Trophoblast cell (in vitro differentiated cells and primary cell): ENCODE data around the gene TENM3.

ENCODE experiments used
- DNase-seq, 2 donors: peaks; one replicate each; pipeline ENCODE4 v3.0.0-alpha.2; 2016
- H2AFZ ChIP-seq: 2 replicates; pipeline ENCODE4 v1.6.1; 2013; ENCODE audit warnings: low read length, moderate library complexity, mild to moderate bottlenecking; ENCODE audit not compliant: insufficient read depth, poor library complexity
- H2AK5ac ChIP-seq: 2 replicates; pipeline ENCODE4 v1.6.1; 2013; ENCODE audit warnings: mild to moderate bottlenecking, low read length
- H2BK120ac ChIP-seq: 2 replicates; pipeline ENCODE4 v1.6.1; 2013; ENCODE audit warnings: low read length, mild to moderate bottlenecking, moderate library complexity; ENCODE audit not compliant: insufficient read depth, poor library complexity
- H2BK12ac ChIP-seq: 2 replicates; pipeline ENCODE4 v1.6.1; 2013; ENCODE audit warnings: mild to moderate bottlenecking, low read length, moderate library complexity
- H2BK5ac ChIP-seq: 2 replicates; pipeline ENCODE4 v1.6.1; 2013; ENCODE audit warnings: low read length, low read depth, moderate library complexity, mild to moderate bottlenecking; ENCODE audit not compliant: poor library complexity
- H3K14ac ChIP-seq: 2 replicates; pipeline ENCODE4 v1.6.1; 2013; ENCODE audit warnings: mild to moderate bottlenecking, low read length
- H3K18ac ChIP-seq: 2 replicates; pipeline ENCODE4 v1.6.1; 2013; ENCODE audit warnings: mild to moderate bottlenecking, low read length
- H3K23ac ChIP-seq: 2 replicates; pipeline ENCODE4 v1.6.1; 2013; ENCODE audit warnings: low read length
- H3K27ac ChIP-seq: 2 replicates; pipeline ENCODE4 v1.5.1; 2013; ENCODE audit warnings: low read depth, mild to moderate bottlenecking, inconsistent platforms, low read length, moderate library complexity
- H3K27me3 ChIP-seq: 2 replicates; pipeline ENCODE4 v1.6.1; 2013; ENCODE audit warnings: inconsistent platforms, mild to moderate bottlenecking, low read length, moderate library complexity; ENCODE audit not compliant: insufficient read depth
- H3K36me3 ChIP-seq, 2 experiments: 1 replicate in 1 of 2; 2 replicates in 1 of 2; pipeline ENCODE4 v1.6.1; 2013; ENCODE audit warnings: low read length in 2 of 2, mild to moderate bottlenecking in 2 of 2, moderate library complexity in 1 of 2; ENCODE audit not compliant: insufficient read depth in 2 of 2, control insufficient read depth in 1 of 2
- H3K4ac ChIP-seq: 2 replicates; pipeline ENCODE4 v1.6.1; 2013; ENCODE audit warnings: low read depth, mild to moderate bottlenecking, low read length, moderate library complexity
- H3K4me1 ChIP-seq, 2 experiments: 1 replicate in 1 of 2; 2 replicates in 1 of 2; pipeline ENCODE4 v1.6.1; 2013; ENCODE audit warnings: low read length in 2 of 2, mild to moderate bottlenecking in 2 of 2, moderate library complexity in 1 of 2; ENCODE audit not compliant: insufficient read depth in 2 of 2, control insufficient read depth in 1 of 2
- H3K4me2 ChIP-seq: 2 replicates; pipeline ENCODE4 v1.6.1; 2013; ENCODE audit warnings: inconsistent platforms, mild to moderate bottlenecking, low read length, moderate library complexity
- H3K4me3 ChIP-seq: 2 replicates; pipeline ENCODE4 v1.5.1; 2013; ENCODE audit warnings: mild to moderate bottlenecking, low read depth, low read length, inconsistent platforms
- H3K79me1 ChIP-seq: one replicate; pipeline ENCODE4 v1.6.1; 2013; ENCODE audit warnings: low read length
- H3K79me2 ChIP-seq: 2 replicates; pipeline ENCODE4 v1.6.1; 2013; ENCODE audit warnings: low read length, mild to moderate bottlenecking; ENCODE audit not compliant: control insufficient read depth, insufficient read depth, poor library complexity
- H3K9ac ChIP-seq: 2 replicates; pipeline ENCODE4 v1.6.1; 2013; ENCODE audit warnings: mild to moderate bottlenecking, low read length
- H3K9me3 ChIP-seq: 2 replicates; pipeline ENCODE4 v1.6.1; 2013; ENCODE audit warnings: low read depth, mild to moderate bottlenecking, control low read depth, inconsistent platforms, low read length; ENCODE audit not compliant: insufficient read depth
- H4K12ac ChIP-seq: 2 replicates; pipeline ENCODE4 v1.6.1; 2013; ENCODE audit warnings: low read depth, mild to moderate bottlenecking, low read length, moderate library complexity
- H4K8ac ChIP-seq: 2 replicates; pipeline ENCODE4 v1.6.1; 2013; ENCODE audit warnings: low read depth, mild to moderate bottlenecking, low read length, moderate library complexity
- H4K91ac ChIP-seq: one replicate; pipeline ENCODE4 v1.6.1; 2013; ENCODE audit warnings: low read depth, mild to moderate bottlenecking, low read length, moderate library complexity
- WGBS: extraction: QIAGEN DNeasy Blood & Tissue Kit; methylation state at CpG from one replicate; pipeline ENCODE4 v1.1.7; 2013; ENCODE audit warnings: missing lambda C conversion rate; ENCODE audit not compliant: insufficient read length, insufficient coverage; ENCODE audit errors: extremely low coverage; 5-methylcytosine and 5-hydroxymethylcytosine counted together

Gene TENM3

GRCh38 chr4:182843808-182844325, 600.7 kb downstream of the TENM3 start:
- no peak overlapping the region for H2BK12ac ChIP-seq
- no peak overlapping the region for H3K4me2 ChIP-seq
- H2BK120ac ChIP-seq, result no peak overlapping the region
- no peak overlapping the region for H3K23ac ChIP-seq
- no peak overlapping the region for H3K4ac ChIP-seq
- H3K14ac ChIP-seq, result no peak overlapping the region
- no peak overlapping the region for H4K8ac ChIP-seq
- no peaks in the 10 kb centered on the region for H3K27me3 ChIP-seq
- H2BK5ac ChIP-seq, result no peak overlapping the region
- H3K9ac ChIP-seq, result no peak overlapping the region
- H3K4me3 ChIP-seq, result no peak overlapping the region
- peaks cover 0 to 2% of the 10 kb centered on the region in 2 experiments for H3K36me3 ChIP-seq
- peaks cover 2 to 4% of the 10 kb centered on the region in 2 experiments for H3K4me1 ChIP-seq
- no peak overlapping the region for H2AK5ac ChIP-seq
- H3K9me3 ChIP-seq, result no peaks in the 10 kb centered on the region
- no peaks in the 10 kb centered on the region for H3K79me2 ChIP-seq
- DNase-seq, result no peak
- no peak overlapping the region for H4K12ac ChIP-seq
- no peak overlapping the region for H4K91ac ChIP-seq
- no peak overlapping the region for H3K18ac ChIP-seq
- no peak overlapping the region for H2AFZ ChIP-seq
- no peaks in the 10 kb centered on the region for H3K79me1 ChIP-seq
- no peak overlapping the region for H3K27ac ChIP-seq
- no CpG with 5 or more reads among the region's 9 CpGs for WGBS

- no CpG with 5 or more reads among the region's 6 CpGs for WGBS
- Histone ChIP-seq H3K14ac (no peak overlapping the region), H2BK12ac (no peak overlapping the region), H3K79me1 (no peaks in the 10 kb centered on the region), H3K9me3 (no peaks in the 10 kb centered on the region), H3K36me3 (peaks cover 0 to 2% of the 10 kb centered on the region in 2 experiments), H3K9ac (no peak overlapping the region), H4K8ac (no peak overlapping the region), H2AK5ac (no peak overlapping the region), H3K18ac (no peak overlapping the region), H3K23ac (no peak overlapping the region), H3K4me3 (no peak overlapping the region), H2BK5ac (no peak overlapping the region), H3K27ac (no peak overlapping the region), H4K12ac (no peak overlapping the region), H3K27me3 (no peaks in the 10 kb centered on the region), H4K91ac (no peak overlapping the region), H2AFZ (no peak overlapping the region), H3K79me2 (no peaks in the 10 kb centered on the region), H3K4ac (no peak overlapping the region), H3K4me2 (no peak overlapping the region), H2BK120ac (no peak overlapping the region), H3K4me1 (peaks cover 2 to 4% of the 10 kb centered on the region in 2 experiments)
- no peak for DNase-seq
Observed at GRCh38 chr4:182845618-182846017, 602.4 kb downstream of the TENM3 start.

GRCh38 chr4:182846036-182846435, 602.8 kb downstream of the TENM3 start:
- Histone ChIP-seq H4K8ac (no peak overlapping the region), H2AFZ (no peak overlapping the region), H2BK12ac (no peak overlapping the region), H2BK5ac (no peak overlapping the region), H3K27ac (no peak overlapping the region), H3K4me3 (no peak overlapping the region), H3K4me2 (no peak overlapping the region), H3K9ac (no peak overlapping the region), H4K91ac (no peak overlapping the region), H3K14ac (no peak overlapping the region), H3K9me3 (no peaks in the 10 kb centered on the region), H3K18ac (no peak overlapping the region), H3K4me1 (peaks cover 2 to 4% of the 10 kb centered on the region in 2 experiments), H2AK5ac (no peak overlapping the region), H3K23ac (no peak overlapping the region), H3K4ac (no peak overlapping the region), H3K79me2 (no peaks in the 10 kb centered on the region), H4K12ac (no peak overlapping the region), H3K79me1 (no peaks in the 10 kb centered on the region), H3K36me3 (peaks cover 0 to 1% of the 10 kb centered on the region in 2 experiments), H2BK120ac (no peak overlapping the region), H3K27me3 (no peaks in the 10 kb centered on the region)
- no peak for DNase-seq
- no CpG with 5 or more reads among the region's 8 CpGs for WGBS

GRCh38 chr4:182847576-182848450, 604.6 kb downstream of the TENM3 start:
- no peaks in the 10 kb centered on the region for H3K79me1 ChIP-seq
- H3K4me1 ChIP-seq, result peaks cover 0 to 4% of the 10 kb centered on the region in 2 experiments
- H3K4ac ChIP-seq, result no peak overlapping the region
- no peak overlapping the region for H4K91ac ChIP-seq
- H3K14ac ChIP-seq, result no peak overlapping the region
- no peak overlapping the region for H3K4me2 ChIP-seq
- no peak overlapping the region for H2BK120ac ChIP-seq
- H3K79me2 ChIP-seq, result no peaks in the 10 kb centered on the region
- H4K12ac ChIP-seq, result no peak overlapping the region
- DNase-seq, result no peak
- H3K27me3 ChIP-seq, result no peaks in the 10 kb centered on the region
- H2BK5ac ChIP-seq, result no peak overlapping the region
- no peak overlapping the region for H3K9ac ChIP-seq
- no peaks in the 10 kb centered on the region for H3K9me3 ChIP-seq
- H3K18ac ChIP-seq, result no peak overlapping the region
- H3K27ac ChIP-seq, result no peak overlapping the region
- H4K8ac ChIP-seq, result no peak overlapping the region
- no peak overlapping the region for H3K23ac ChIP-seq
- no peaks in the 10 kb centered on the region for H3K36me3 ChIP-seq
- H3K4me3 ChIP-seq, result no peak overlapping the region
- H2AK5ac ChIP-seq, result no peak overlapping the region
- H2BK12ac ChIP-seq, result no peak overlapping the region
- H2AFZ ChIP-seq, result no peak overlapping the region
- no CpG with 5 or more reads among the region's 27 CpGs for WGBS
